Measurements from ENCODE around the gene KIAA1217.

Gene KIAA1217

GRCh38 chr10:24418532-24418931 lies 209.6 kb downstream of the KIAA1217 start:
- no peak for DNase-seq (ENCODE audit: low spot score)
- no peak overlapping the region for H3K4me2 ChIP-seq (ENCODE audit: insufficient read depth, low read length, poor library complexity, severe bottlenecking)
- peaks cover 0 to 4% of the 10 kb centered on the region in 2 donors for H3K4me1 ChIP-seq (ENCODE audit: control insufficient read depth in 2 of 2, insufficient read depth in 1 of 2, low read depth in 1 of 2, low read length in 2 of 2)
- WGBS, 2 donors (ENCODE audit: extremely low coverage in 2 of 2, insufficient read length in 2 of 2, insufficient replicate concordance in 1 of 2), result no CpG with 5 or more reads among the region's 4 CpGs
- H4K8ac ChIP-seq (ENCODE audit: low read depth, low read length), result no peak overlapping the region
- H3K18ac ChIP-seq (ENCODE audit: low read length), result no peak overlapping the region
- H3K23ac ChIP-seq (ENCODE audit: low read depth, low read length, poor library complexity), result no peak overlapping the region
- H3K4ac ChIP-seq (ENCODE audit: low read length), result no peak overlapping the region
- H3K36me3 ChIP-seq (replicated peaks in 1 of 2; ENCODE audit: control insufficient read depth in 2 of 2, insufficient read depth in 2 of 2, low read length in 2 of 2), result no peaks in the 10 kb centered on the region
- H3K4me3 ChIP-seq (ENCODE audit: low read length in 2 of 2), result no peak overlapping the region
- no peak overlapping the region for H2BK120ac ChIP-seq (ENCODE audit: low read depth, low read length)
- H4K91ac ChIP-seq (ENCODE audit: low read depth, low read length, poor library complexity), result no peak overlapping the region
- peaks cover 0 to 2% of the 10 kb centered on the region in 2 donors for H3K9me3 ChIP-seq (replicated peaks in 1 of 2; ENCODE audit: control insufficient read depth in 2 of 2, insufficient read depth in 1 of 2, low read depth in 1 of 2, low read length in 2 of 2)
- H2AK5ac ChIP-seq (ENCODE audit: low read depth, low read length), result no peak overlapping the region
- no peak overlapping the region for H2BK5ac ChIP-seq (ENCODE audit: low read length)
- H2AFZ ChIP-seq (ENCODE audit: low read length), result no peak overlapping the region
- no peaks in the 10 kb centered on the region for H3K27me3 ChIP-seq (ENCODE audit: control insufficient read depth in 3 of 3, insufficient read depth in 3 of 3, low read depth in 1 of 3, low read length in 3 of 3)
- no peak overlapping the region for H3K14ac ChIP-seq (ENCODE audit: low read length)
- no peak overlapping the region for H2BK12ac ChIP-seq (ENCODE audit: low read length)
- H3K9ac ChIP-seq (ENCODE audit: low read depth, low read length, poor library complexity), result no peak overlapping the region
- no peaks in the 10 kb centered on the region for H3K79me1 ChIP-seq (ENCODE audit: low read depth, low read length)
- H3K27ac ChIP-seq (replicated peaks; ENCODE audit: low read length), result no peak overlapping the region
- no peak overlapping the region for H2BK15ac ChIP-seq (ENCODE audit: low read length)

- H2BK12ac ChIP-seq (ENCODE audit: low read length), result no peak overlapping the region
- no CpG with 5 or more reads among the region's 3 CpGs for WGBS, 2 donors (ENCODE audit: extremely low coverage in 2 of 2, insufficient read length in 2 of 2, insufficient replicate concordance in 1 of 2)
- H3K14ac ChIP-seq (ENCODE audit: low read length), result no peak overlapping the region
Observed at GRCh38 chr10:24419066-24419465, 210.1 kb downstream of the KIAA1217 start.

GRCh38 chr10:24425151-24425550 lies 216.2 kb downstream of the KIAA1217 start:
- Histone ChIP-seq H2BK5ac (ENCODE audit: low read length) (no peak overlapping the region), H3K9me3 (replicated peaks in 1 of 2; ENCODE audit: control insufficient read depth in 2 of 2, insufficient read depth in 1 of 2, low read depth in 1 of 2, low read length in 2 of 2) (no peaks in the 10 kb centered on the region), H2BK120ac (ENCODE audit: low read depth, low read length) (no peak overlapping the region), H3K4me3 (ENCODE audit: low read length in 2 of 2) (no peak overlapping the region), H4K8ac (ENCODE audit: low read depth, low read length) (no peak overlapping the region), H3K27me3 (ENCODE audit: control insufficient read depth in 3 of 3, insufficient read depth in 3 of 3, low read depth in 1 of 3, low read length in 3 of 3) (no peaks in the 10 kb centered on the region), H3K4me2 (ENCODE audit: insufficient read depth, low read length, poor library complexity, severe bottlenecking) (no peak overlapping the region), H3K27ac (replicated peaks; ENCODE audit: low read length) (no peak overlapping the region), H3K14ac (ENCODE audit: low read length) (no peak overlapping the region), H4K91ac (ENCODE audit: low read depth, low read length, poor library complexity) (no peak overlapping the region), H3K18ac (ENCODE audit: low read length) (no peak overlapping the region), H3K79me1 (ENCODE audit: low read depth, low read length) (peaks cover 3% of the 10 kb centered on the region), H3K23ac (ENCODE audit: low read depth, low read length, poor library complexity) (no peak overlapping the region), H2BK15ac (ENCODE audit: low read length) (no peak overlapping the region), H2AFZ (ENCODE audit: low read length) (no peak overlapping the region), H3K9ac (ENCODE audit: low read depth, low read length, poor library complexity) (no peak overlapping the region), H2BK12ac (ENCODE audit: low read length) (no peak overlapping the region), H3K4ac (ENCODE audit: low read length) (no peak overlapping the region), H2AK5ac (ENCODE audit: low read depth, low read length) (no peak overlapping the region), H3K36me3 (replicated peaks in 1 of 2; ENCODE audit: control insufficient read depth in 2 of 2, insufficient read depth in 2 of 2, low read length in 2 of 2) (peaks cover 0 to 2% of the 10 kb centered on the region in 2 donors), H3K4me1 (ENCODE audit: control insufficient read depth in 2 of 2, insufficient read depth in 1 of 2, low read depth in 1 of 2, low read length in 2 of 2) (no peaks in the 10 kb centered on the region)
- no peak for DNase-seq (ENCODE audit: low spot score)
- WGBS, 2 donors (ENCODE audit: extremely low coverage in 2 of 2, insufficient read length in 2 of 2, insufficient replicate concordance in 1 of 2), result no CpG with 5 or more reads among the region's 1 CpG

More at GRCh38 chr10:24419066-24419465, 210.1 kb downstream of the KIAA1217 start:
- no peak overlapping the region for H3K4me2 ChIP-seq (ENCODE audit: insufficient read depth, low read length, poor library complexity, severe bottlenecking)
- H4K8ac ChIP-seq (ENCODE audit: low read depth, low read length), result no peak overlapping the region
- no peaks in the 10 kb centered on the region for H3K36me3 ChIP-seq (replicated peaks in 1 of 2; ENCODE audit: control insufficient read depth in 2 of 2, insufficient read depth in 2 of 2, low read length in 2 of 2)
- H2AK5ac ChIP-seq (ENCODE audit: low read depth, low read length), result no peak overlapping the region
- H3K4ac ChIP-seq (ENCODE audit: low read length), result no peak overlapping the region
- H3K9ac ChIP-seq (ENCODE audit: low read depth, low read length, poor library complexity), result no peak overlapping the region
- H3K27ac ChIP-seq (replicated peaks; ENCODE audit: low read length), result no peak overlapping the region
- peaks cover 0 to 4% of the 10 kb centered on the region in 2 donors for H3K4me1 ChIP-seq (ENCODE audit: control insufficient read depth in 2 of 2, insufficient read depth in 1 of 2, low read depth in 1 of 2, low read length in 2 of 2)
- H2BK120ac ChIP-seq (ENCODE audit: low read depth, low read length), result no peak overlapping the region
- H3K18ac ChIP-seq (ENCODE audit: low read length), result no peak overlapping the region
- H4K91ac ChIP-seq (ENCODE audit: low read depth, low read length, poor library complexity), result no peak overlapping the region
- no peak overlapping the region for H2AFZ ChIP-seq (ENCODE audit: low read length)
- no peaks in the 10 kb centered on the region for H3K27me3 ChIP-seq (ENCODE audit: control insufficient read depth in 3 of 3, insufficient read depth in 3 of 3, low read depth in 1 of 3, low read length in 3 of 3)
- H3K4me3 ChIP-seq (ENCODE audit: low read length in 2 of 2), result no peak overlapping the region
- peaks cover under 1% of the 10 kb centered on the region for H3K79me1 ChIP-seq (ENCODE audit: low read depth, low read length)
- no peaks in the 10 kb centered on the region for H3K9me3 ChIP-seq (replicated peaks in 1 of 2; ENCODE audit: control insufficient read depth in 2 of 2, insufficient read depth in 1 of 2, low read depth in 1 of 2, low read length in 2 of 2)
- no peak overlapping the region for H3K23ac ChIP-seq (ENCODE audit: low read depth, low read length, poor library complexity)
- no peak for DNase-seq (ENCODE audit: low spot score)
- no peak overlapping the region for H2BK15ac ChIP-seq (ENCODE audit: low read length)
- H2BK5ac ChIP-seq (ENCODE audit: low read length), result no peak overlapping the region

GRCh38 chr10:24427678-24428409 lies 218.9 kb downstream of the KIAA1217 start:
- no peak overlapping the region for H2BK120ac ChIP-seq (ENCODE audit: low read depth, low read length)
- no peak overlapping the region for H3K4me3 ChIP-seq (ENCODE audit: low read length in 2 of 2)
- no peak overlapping the region for H3K9ac ChIP-seq (ENCODE audit: low read depth, low read length, poor library complexity)
- no peak overlapping the region for H3K4ac ChIP-seq (ENCODE audit: low read length)
- no peak overlapping the region for H2BK5ac ChIP-seq (ENCODE audit: low read length)
- peaks cover 3% of the 10 kb centered on the region for H3K79me1 ChIP-seq (ENCODE audit: low read depth, low read length)
- no CpG with 5 or more reads among the region's 14 CpGs for WGBS, 2 donors (ENCODE audit: extremely low coverage in 2 of 2, insufficient read length in 2 of 2, insufficient replicate concordance in 1 of 2)
- no peak overlapping the region for H4K8ac ChIP-seq (ENCODE audit: low read depth, low read length)
- H2BK12ac ChIP-seq (ENCODE audit: low read length), result no peak overlapping the region
- no peak overlapping the region for H3K18ac ChIP-seq (ENCODE audit: low read length)
- H2BK15ac ChIP-seq (ENCODE audit: low read length), result no peak overlapping the region
- no peak overlapping the region for H3K14ac ChIP-seq (ENCODE audit: low read length)
- H3K4me1 ChIP-seq (ENCODE audit: control insufficient read depth in 2 of 2, insufficient read depth in 1 of 2, low read depth in 1 of 2, low read length in 2 of 2), result no peaks in the 10 kb centered on the region
- H2AFZ ChIP-seq (ENCODE audit: low read length), result no peak overlapping the region
- H3K23ac ChIP-seq (ENCODE audit: low read depth, low read length, poor library complexity), result no peak overlapping the region
- no peak for DNase-seq (ENCODE audit: low spot score)
- no peaks in the 10 kb centered on the region for H3K9me3 ChIP-seq (replicated peaks in 1 of 2; ENCODE audit: control insufficient read depth in 2 of 2, insufficient read depth in 1 of 2, low read depth in 1 of 2, low read length in 2 of 2)
- no peak overlapping the region for H2AK5ac ChIP-seq (ENCODE audit: low read depth, low read length)
- H3K27ac ChIP-seq (replicated peaks; ENCODE audit: low read length), result no peak overlapping the region
- H4K91ac ChIP-seq (ENCODE audit: low read depth, low read length, poor library complexity), result no peak overlapping the region
- H3K36me3 ChIP-seq (replicated peaks in 1 of 2; ENCODE audit: control insufficient read depth in 2 of 2, insufficient read depth in 2 of 2, low read length in 2 of 2), result peaks cover 0 to 2% of the 10 kb centered on the region in 2 donors
- no peak overlapping the region for H3K4me2 ChIP-seq (ENCODE audit: insufficient read depth, low read length, poor library complexity, severe bottlenecking)
- no peaks in the 10 kb centered on the region for H3K27me3 ChIP-seq (ENCODE audit: control insufficient read depth in 3 of 3, insufficient read depth in 3 of 3, low read depth in 1 of 3, low read length in 3 of 3)

Measured in neuronal stem cell (in vitro differentiated cells).